GM21447 (cell line): ENCODE measurements around the gene HAUS1.

ENCODE experiments used
- ATAC-seq: cut with Tn5 transposase; IDR thresholded peaks from one replicate; pipeline ENCODE4 v1.9.1; 2021; ENCODE audit not compliant: unreplicated experiment

HAUS1 gene

GRCh38 chr18:46104128-46104911 is at the start of gene HAUS1:
HAUS1 (plus strand) TSS chr18:46104385; CDS start chr18:46104412, 27 bp downstream.
- ATAC-seq = peak; percentile 95

- peak; percentile 66 for ATAC-seq
Observed at GRCh38 chr18:46054956-46055837, 49.0 kb upstream of the HAUS1 start.

- no peak for ATAC-seq
Observed at GRCh38 chr18:46055838-46056230, 48.4 kb upstream of the HAUS1 start.

- ATAC-seq = no peak
Observed at GRCh38 chr18:46060359-46060841, 43.8 kb upstream of the HAUS1 start.

GRCh38 chr18:46061387-46061786 is 42.8 kb upstream of the HAUS1 start:
- no peak for ATAC-seq

GRCh38 chr18:46061796-46062195 is 42.4 kb upstream of the HAUS1 start:
- ATAC-seq = no peak

GRCh38 chr18:46062781-46063180 is 41.4 kb upstream of the HAUS1 start:
- no peak for ATAC-seq

- ATAC-seq = no peak
Observed at GRCh38 chr18:46067438-46068007, 36.7 kb upstream of the HAUS1 start.

- no peak for ATAC-seq
Observed at GRCh38 chr18:46068763-46069162, 35.4 kb upstream of the HAUS1 start.

GRCh38 chr18:46069524-46069923 is 34.7 kb upstream of the HAUS1 start:
- no peak for ATAC-seq

GRCh38 chr18:46070232-46070631 is 34.0 kb upstream of the HAUS1 start:
- no peak for ATAC-seq

- peak; percentile 37 for ATAC-seq
Observed at GRCh38 chr18:46070815-46071652, 33.2 kb upstream of the HAUS1 start.

- peak; percentile 58 for ATAC-seq
Observed at GRCh38 chr18:46071653-46072375, 32.4 kb upstream of the HAUS1 start, which contains the start of gene PSTPIP2. PSTPIP2 (minus strand) TSS chr18:46072260; CDS start chr18:46072188, 72 bp downstream.

GRCh38 chr18:46072376-46072867 is 31.8 kb upstream of the HAUS1 start:
- no peak for ATAC-seq

- ATAC-seq = no peak
Observed at GRCh38 chr18:46072959-46073358, 31.2 kb upstream of the HAUS1 start.

GRCh38 chr18:46073474-46074331 is 30.5 kb upstream of the HAUS1 start:
- no peak for ATAC-seq

- no peak for ATAC-seq
Observed at GRCh38 chr18:46079336-46079735, 24.8 kb upstream of the HAUS1 start.

- ATAC-seq = no peak
Observed at GRCh38 chr18:46080156-46080555, 24.0 kb upstream of the HAUS1 start.

GRCh38 chr18:46084431-46084830 is 19.8 kb upstream of the HAUS1 start:
- ATAC-seq = no peak
